Neural progenitor cell (in vitro differentiated cells): Measurements from ENCODE around the gene MSI2. TPM values are rescaled to one million over a fixed set of nuclear protein-coding genes. Genes with fewer than 3 reads are reported as not detected.

Experiments used
- DNase-seq: peaks from one replicate; pipeline ENCODE4 v3.0.0-alpha.2; 2016; ENCODE audit warnings: low spot score
- H2AFZ ChIP-seq: fragments of 200-600 bp; sonication (generic); replicated peaks from 2 replicates; pipeline ENCODE4 v1.6.1; 2016; ENCODE audit warnings: antibody characterized with exemption
- H3F3A ChIP-seq: fragments of 200-600 bp; sonication (generic); 2 replicates; pipeline ENCODE4 v1.6.1; 2016; ENCODE audit warnings: antibody characterized with exemption, low read depth
- H3K27ac ChIP-seq: fragments of 200-600 bp; sonication (generic); 2 replicates; pipeline ENCODE4 v1.5.1; 2016; ENCODE audit warnings: mild to moderate bottlenecking
- H3K27me3 ChIP-seq: fragments of 200-600 bp; sonication (generic); 2 replicates; pipeline ENCODE4 v1.6.1; 2016; ENCODE audit warnings: mild to moderate bottlenecking, moderate library complexity
- H3K36me3 ChIP-seq: fragments of 200-600 bp; sonication (generic); 2 replicates; pipeline ENCODE4 v1.5.1; 2016
- H3K4me1 ChIP-seq: fragments of 200-600 bp; sonication (generic); 2 replicates; pipeline ENCODE4 v1.6.1; 2016; ENCODE audit warnings: mixed run types
- H3K4me2 ChIP-seq: fragments of 200-600 bp; sonication (generic); 2 replicates; pipeline ENCODE4 v1.6.1; 2016
- H3K4me3 ChIP-seq: fragments of 200-600 bp; sonication (generic); 2 replicates; pipeline ENCODE4 v1.5.1; 2016
- H3K79me2 ChIP-seq: fragments of 200-600 bp; sonication (generic); 2 replicates; pipeline ENCODE4 v1.6.1; 2016; ENCODE audit warnings: low read depth
- H3K9ac ChIP-seq: fragments of 200-600 bp; sonication (generic); 2 replicates; pipeline ENCODE4 v1.6.1; 2016
- H3K9me3 ChIP-seq: fragments of 200-600 bp; sonication (generic); 2 replicates; pipeline ENCODE4 v1.5.1; 2016; ENCODE audit warnings: low read depth
- H4K20me1 ChIP-seq: fragments of 200-600 bp; sonication (generic); 2 replicates; pipeline ENCODE4 v1.6.1; 2016; ENCODE audit warnings: low read depth
- H3K27ac Mint-ChIP-seq: 3 replicates; pipeline ENCODE4 v1.8.0; 2021; ENCODE audit warnings: mixed read lengths
- H3K27me3 Mint-ChIP-seq: 2 replicates; pipeline ENCODE4 v1.8.0; 2022; ENCODE audit warnings: low read depth, mild to moderate bottlenecking, inconsistent platforms, moderate library complexity, mixed read lengths; ENCODE audit not compliant: insufficient read depth
- H3K36me3 Mint-ChIP-seq: 3 replicates; pipeline ENCODE4 v1.8.0; 2021; ENCODE audit warnings: mixed read lengths
- H3K4me1 Mint-ChIP-seq: 3 replicates; pipeline ENCODE4 v1.8.0; 2021; ENCODE audit warnings: mixed read lengths
- H3K4me3 Mint-ChIP-seq: 3 replicates; pipeline ENCODE4 v1.8.0; 2021; ENCODE audit warnings: mild to moderate bottlenecking, moderate library complexity, mixed read lengths
- H3K9me3 Mint-ChIP-seq: 3 replicates; pipeline ENCODE4 v1.8.0; 2020; ENCODE audit warnings: mixed read lengths
- CTCF ChIP-seq: fragments of 200-600 bp; sonication (generic); IDR thresholded peaks from 2 replicates; pipeline ENCODE4 v1.5.1; 2017; ENCODE audit warnings: antibody characterized with exemption, mild to moderate bottlenecking
- EZH2 ChIP-seq: fragments of 200-600 bp; sonication (generic); IDR thresholded peaks from 2 replicates; pipeline ENCODE4 v1.6.1; 2017; ENCODE audit warnings: antibody characterized with exemption, mild to moderate bottlenecking, moderate library complexity
- EZH2phosphoT487 ChIP-seq: fragments of 200-600 bp; sonication (generic); IDR thresholded peaks from 2 replicates; pipeline ENCODE4 v1.6.1; 2017; ENCODE audit warnings: antibody characterized with exemption
- total RNA-seq: library from RNA; depleted of rRNA; stranded (reverse); fragments of >200 nt; gene quantifications from 2 replicates; pipeline ENCODE4 v1.2.3, GENCODE V29; 2015; ENCODE audit warnings: low replicate concordance

MSI2 gene
- total RNA-seq, 1 donor from 2014 or later = 96.9 TPM

DNA sequence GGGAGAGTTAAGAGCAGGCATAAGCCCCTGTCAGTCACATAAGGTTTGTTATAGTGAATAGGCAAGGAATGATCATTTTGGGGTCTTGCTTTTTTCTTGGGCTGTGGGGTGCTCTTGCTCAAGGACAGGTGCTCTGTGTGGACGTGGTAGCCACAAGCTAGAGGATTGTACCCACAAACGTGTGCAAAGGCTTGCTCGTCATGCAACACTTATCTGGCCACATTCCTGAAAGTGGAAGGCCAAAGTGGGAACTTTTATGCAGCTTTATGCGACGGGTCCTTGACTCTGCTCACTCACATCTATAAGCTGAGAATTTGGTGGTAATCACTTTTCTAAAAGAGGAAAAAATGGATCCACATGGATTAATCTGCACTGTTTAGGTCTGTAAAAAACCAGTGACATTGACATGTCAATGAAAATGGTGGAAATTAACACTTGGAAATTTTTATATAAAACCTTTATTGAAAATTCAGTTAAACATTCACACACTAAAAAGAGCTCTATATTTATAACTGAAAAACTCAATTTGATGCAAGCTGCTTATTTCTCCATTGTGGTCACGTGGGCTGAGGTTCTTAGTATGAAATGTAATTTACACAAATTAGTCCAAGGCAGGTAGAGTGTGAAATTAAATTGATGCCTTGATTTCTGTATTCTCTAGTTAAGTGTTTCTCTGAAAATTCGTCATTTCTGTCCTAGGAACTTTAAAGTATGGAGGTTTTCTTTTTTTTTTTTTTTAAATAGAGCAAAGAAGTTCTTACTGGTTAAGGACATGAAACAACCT lies 162.3 kb downstream of the MSI2 start:
- no peak overlapping the region for H3K4me3 Mint-ChIP-seq
- no peak overlapping the region for H2AFZ ChIP-seq
- no peaks in the 10 kb centered on the region for H3K9me3 ChIP-seq
- no peaks in the 10 kb centered on the region for H3K27me3 ChIP-seq
- peaks cover 22% of the 10 kb centered on the region for H3K4me1 ChIP-seq
- TF ChIP-seq CTCF = no peak
- TF ChIP-seq EZH2phosphoT487 = no peak
- no peak for TF ChIP-seq EZH2
- peaks cover 100% of the 10 kb centered on the region for H3K79me2 ChIP-seq
- H3K27me3 Mint-ChIP-seq = peaks cover 10% of the 10 kb centered on the region
- H3K36me3 Mint-ChIP-seq = peaks cover 78% of the 10 kb centered on the region
- H3F3A ChIP-seq = no peaks in the 10 kb centered on the region
- H3K4me1 Mint-ChIP-seq = peaks cover 61% of the 10 kb centered on the region
- peaks cover 25% of the 10 kb centered on the region for H4K20me1 ChIP-seq
- no peak overlapping the region for H3K9ac ChIP-seq
- no peak overlapping the region for H3K27ac ChIP-seq
- no peaks in the 10 kb centered on the region for H3K36me3 ChIP-seq
- H3K4me3 ChIP-seq = no peak overlapping the region
- no peak for DNase-seq
- H3K9me3 Mint-ChIP-seq = peaks cover 31% of the 10 kb centered on the region
- no peak overlapping the region for H3K4me2 ChIP-seq
- H3K27ac Mint-ChIP-seq = no peak overlapping the region

- Histone ChIP-seq H4K20me1 (peaks cover 24% of the 10 kb centered on the region), H3K9ac (no peak overlapping the region), H3K9me3 (no peaks in the 10 kb centered on the region), H3K79me2 (peaks cover 100% of the 10 kb centered on the region), H3K4me3 (no peak overlapping the region), H3K36me3 (no peaks in the 10 kb centered on the region), H3F3A (no peaks in the 10 kb centered on the region), H2AFZ (no peak overlapping the region), H3K4me1 (peaks cover 24% of the 10 kb centered on the region), H3K27ac (no peak overlapping the region), H3K4me2 (no peak overlapping the region), H3K27me3 (no peaks in the 10 kb centered on the region)
- peaks cover 31% of the 10 kb centered on the region for H3K9me3 Mint-ChIP-seq
- H3K4me3 Mint-ChIP-seq = no peak overlapping the region
- H3K27ac Mint-ChIP-seq = no peak overlapping the region
- DNase-seq = no peak
- H3K4me1 Mint-ChIP-seq = peaks cover 58% of the 10 kb centered on the region
- H3K27me3 Mint-ChIP-seq = peaks cover 13% of the 10 kb centered on the region
- peaks cover 79% of the 10 kb centered on the region for H3K36me3 Mint-ChIP-seq
- no peak for TF ChIP-seq EZH2
- TF ChIP-seq CTCF = no peak
- TF ChIP-seq EZH2phosphoT487 = no peak
These were observed 163.7 kb downstream of the MSI2 start for GRCh38 chr17:57419940-57420550.

- H3K27me3 ChIP-seq = no peaks in the 10 kb centered on the region
- peaks cover 24% of the 10 kb centered on the region for H3K4me1 ChIP-seq
- no peak overlapping the region for H3K4me2 ChIP-seq
- H3K36me3 Mint-ChIP-seq = peaks cover 71% of the 10 kb centered on the region
- DNase-seq = no peak
- no peak overlapping the region for H3K4me3 Mint-ChIP-seq
- no peaks in the 10 kb centered on the region for H3K36me3 ChIP-seq
- TF ChIP-seq EZH2 = no peak
- no peak for TF ChIP-seq EZH2phosphoT487
- no peak for TF ChIP-seq CTCF
- H3F3A ChIP-seq = peaks cover 7% of the 10 kb centered on the region
- peaks cover 26% of the 10 kb centered on the region for H3K9me3 Mint-ChIP-seq
- H3K27ac Mint-ChIP-seq = peak overlapping the region; percentile 17
- peaks cover 57% of the 10 kb centered on the region for H3K4me1 Mint-ChIP-seq
- H3K27me3 Mint-ChIP-seq = peaks cover 7% of the 10 kb centered on the region
- peaks cover 100% of the 10 kb centered on the region for H3K79me2 ChIP-seq
- peaks cover 31% of the 10 kb centered on the region for H4K20me1 ChIP-seq
- H3K9me3 ChIP-seq = no peaks in the 10 kb centered on the region
- no peak overlapping the region for H3K4me3 ChIP-seq
- H2AFZ ChIP-seq = no peak overlapping the region
- H3K9ac ChIP-seq = no peak overlapping the region
- H3K27ac ChIP-seq = no peak overlapping the region
These were observed 164.7 kb downstream of the MSI2 start for GRCh38 chr17:57420734-57421717.
